Vagina (tissue), 2 donors: ENCODE measurements around the gene NLGN1. TPM values are rescaled to one million over a fixed set of nuclear protein-coding genes. Genes with fewer than 3 reads are reported as not detected.

ENCODE experiments used
- DNase-seq, 2 donors: peaks; one replicate each; pipeline ENCODE4 v3.0.0-alpha.2; 2017; ENCODE audit errors: extremely low spot score in 2 of 2
- H3K27ac ChIP-seq: fragments of 200-600 bp; sonication (generic); one replicate; pipeline ENCODE4 v1.5.1; 2019
- H3K27me3 ChIP-seq: fragments of 200-600 bp; sonication (generic); one replicate; pipeline ENCODE4 v1.5.1; 2019
- H3K36me3 ChIP-seq, 2 donors: fragments of 200-600 bp; sonication (generic); one replicate each; pipeline ENCODE4 v1.5.1; 2017 to 2019
- H3K4me1 ChIP-seq: fragments of 200-600 bp; sonication (generic); one replicate; pipeline ENCODE4 v1.5.1; 2019
- H3K4me3 ChIP-seq, 2 donors: fragments of 200-600 bp; sonication (generic); 1 replicate in 1 of 2; 2 replicates in 1 of 2; pipeline ENCODE4 v1.5.1; 2016 to 2019
- H3K9me3 ChIP-seq: fragments of 200-600 bp; sonication (generic); one replicate; pipeline ENCODE4 v1.5.1; 2019
- POLR2A ChIP-seq, 2 donors: fragments of 450-650 bp; IDR thresholded peaks; one replicate each; pipeline ENCODE4 v1.6.1; 2017; ENCODE audit warnings: antibody characterized with exemption in 2 of 2, mild to moderate bottlenecking in 2 of 2, moderate library complexity in 2 of 2
- POLR2AphosphoS5 ChIP-seq, 2 donors: sonication (generic); formaldehyde crosslinking; IDR thresholded peaks; one replicate each; pipeline ENCODE4 v1.9.0; 2017; ENCODE audit warnings: antibody characterized with exemption in 2 of 2, mild to moderate bottlenecking in 2 of 2, low read depth in 1 of 2; ENCODE audit not compliant: insufficient read depth in 1 of 2
- intact Hi-C: fragments of 100-400 bp; cut with DNase I; formaldehyde crosslinking; loops from one replicate; pipeline ENCODE4 v1.15.1; 2023
- total RNA-seq: library from RNA; depleted of rRNA; stranded (reverse); fragments of >200 nt; gene quantifications from one replicate; pipeline ENCODE4 v1.2.3, GENCODE V29; 2016
- TF ChIP-seq, protein P1 (sequence below), 3 experiments: fragments of 450-650 bp in 2 of 3; fragments of 200-600 bp in 1 of 3; sonication (generic) in 1 of 3; IDR thresholded peaks; one replicate each; pipeline ENCODE4 v1.5.1; 2017 to 2019; ENCODE audit warnings: antibody characterized with exemption in 3 of 3, mild to moderate bottlenecking in 2 of 3, moderate library complexity in 2 of 3

Gene NLGN1
- total RNA-seq, 1 donor from 2014 or later: 4.7 TPM

DNA sequence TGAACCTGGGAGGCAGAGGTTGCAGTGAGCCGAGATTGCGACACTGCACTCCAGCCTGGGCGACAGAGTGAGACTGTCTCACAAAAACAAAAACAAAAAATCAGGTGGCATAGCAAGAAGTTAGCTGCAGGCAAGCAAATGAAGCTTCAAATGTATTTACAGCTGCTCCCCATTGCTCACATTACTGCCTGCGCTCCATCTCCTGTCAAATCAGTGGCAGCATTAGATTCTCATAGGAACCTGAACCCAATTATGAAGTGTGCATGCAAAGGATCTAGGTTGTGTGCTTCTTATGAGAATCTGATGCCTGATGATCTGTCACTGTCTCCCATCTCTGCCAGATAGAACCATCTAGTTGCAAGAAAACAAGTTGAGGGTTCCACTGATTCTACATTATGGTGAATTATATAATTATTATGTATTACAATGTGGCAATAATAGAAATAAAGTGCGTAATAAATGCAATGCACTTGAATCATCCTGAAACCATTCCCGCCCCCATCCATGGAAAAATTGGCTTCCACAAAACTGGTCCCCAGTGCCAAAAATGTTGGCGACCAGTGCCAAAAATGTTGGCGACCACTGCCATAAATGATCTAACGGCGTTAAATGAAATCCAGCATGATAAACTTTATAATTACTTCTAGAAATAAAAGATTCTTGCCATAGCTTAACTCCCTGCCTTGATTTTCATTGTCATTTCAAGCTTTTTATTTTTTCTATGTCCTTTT is 844.9 kb downstream of the NLGN1 start:
- no peak overlapping the region for H3K4me3 ChIP-seq
- no peak for TF ChIP-seq POLR2AphosphoS5 (IDR thresholded peaks at IDR 0.05; ENCODE audit: insufficient read depth in 1 of 2, low read depth in 1 of 2)
- TF ChIP-seq POLR2A (IDR thresholded peaks at IDR 0.05): no peak
- TF ChIP-seq, protein P1, sequence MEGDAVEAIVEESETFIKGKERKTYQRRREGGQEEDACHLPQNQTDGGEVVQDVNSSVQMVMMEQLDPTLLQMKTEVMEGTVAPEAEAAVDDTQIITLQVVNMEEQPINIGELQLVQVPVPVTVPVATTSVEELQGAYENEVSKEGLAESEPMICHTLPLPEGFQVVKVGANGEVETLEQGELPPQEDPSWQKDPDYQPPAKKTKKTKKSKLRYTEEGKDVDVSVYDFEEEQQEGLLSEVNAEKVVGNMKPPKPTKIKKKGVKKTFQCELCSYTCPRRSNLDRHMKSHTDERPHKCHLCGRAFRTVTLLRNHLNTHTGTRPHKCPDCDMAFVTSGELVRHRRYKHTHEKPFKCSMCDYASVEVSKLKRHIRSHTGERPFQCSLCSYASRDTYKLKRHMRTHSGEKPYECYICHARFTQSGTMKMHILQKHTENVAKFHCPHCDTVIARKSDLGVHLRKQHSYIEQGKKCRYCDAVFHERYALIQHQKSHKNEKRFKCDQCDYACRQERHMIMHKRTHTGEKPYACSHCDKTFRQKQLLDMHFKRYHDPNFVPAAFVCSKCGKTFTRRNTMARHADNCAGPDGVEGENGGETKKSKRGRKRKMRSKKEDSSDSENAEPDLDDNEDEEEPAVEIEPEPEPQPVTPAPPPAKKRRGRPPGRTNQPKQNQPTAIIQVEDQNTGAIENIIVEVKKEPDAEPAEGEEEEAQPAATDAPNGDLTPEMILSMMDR (IDR thresholded peaks at IDR 0.05): no peak
- H3K36me3 ChIP-seq: no peaks in the 10 kb centered on the region
- H3K27ac ChIP-seq: no peak overlapping the region
- H3K4me1 ChIP-seq: no peaks in the 10 kb centered on the region
- H3K27me3 ChIP-seq: no peaks in the 10 kb centered on the region
- H3K9me3 ChIP-seq: no peaks in the 10 kb centered on the region
- no peak for DNase-seq
- intact Hi-C loops: no loop called here

DNA sequence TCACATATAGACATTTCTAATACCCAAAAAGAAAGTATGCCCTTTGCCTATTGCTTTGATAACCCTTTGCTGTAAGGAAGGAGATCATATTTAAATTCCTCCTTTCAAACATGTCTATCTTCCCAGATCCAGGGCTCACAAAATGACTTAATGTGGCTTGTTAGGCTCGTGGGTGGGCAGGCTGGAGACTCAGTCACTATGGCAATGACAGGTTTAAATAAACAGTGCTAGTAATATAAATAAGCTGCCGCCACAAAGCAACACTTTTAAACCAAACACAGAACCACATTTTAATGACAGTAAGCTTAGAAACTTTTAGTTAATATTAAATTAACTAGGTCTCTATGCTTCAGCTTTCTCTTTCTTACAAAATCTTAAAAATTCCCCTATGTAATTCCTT is 845.6 kb downstream of the NLGN1 start:
- no peaks in the 10 kb centered on the region for H3K36me3 ChIP-seq
- TF ChIP-seq POLR2A (IDR thresholded peaks at IDR 0.05) (no peak), POLR2AphosphoS5 (IDR thresholded peaks at IDR 0.05; ENCODE audit: insufficient read depth in 1 of 2, low read depth in 1 of 2) (no peak)
- TF ChIP-seq, protein P1 (IDR thresholded peaks at IDR 0.05): no peak
- no peaks in the 10 kb centered on the region for H3K9me3 ChIP-seq
- intact Hi-C loops: no loop called here
- no peaks in the 10 kb centered on the region for H3K27me3 ChIP-seq
- H3K4me3 ChIP-seq: no peak overlapping the region
- DNase-seq: no peak
- no peaks in the 10 kb centered on the region for H3K4me1 ChIP-seq
- no peak overlapping the region for H3K27ac ChIP-seq

GRCh38 chr3:174247687-174248152 is 850.2 kb downstream of the NLGN1 start:
- no peak for DNase-seq
- no peaks in the 10 kb centered on the region for H3K27me3 ChIP-seq
- no peak overlapping the region for H3K27ac ChIP-seq
- H3K9me3 ChIP-seq: no peaks in the 10 kb centered on the region
- intact Hi-C loops: no loop called here
- no peaks in the 10 kb centered on the region for H3K36me3 ChIP-seq
- TF ChIP-seq POLR2AphosphoS5 (IDR thresholded peaks at IDR 0.05; ENCODE audit: insufficient read depth in 1 of 2, low read depth in 1 of 2) (no peak), POLR2A (IDR thresholded peaks at IDR 0.05) (no peak)
- TF ChIP-seq, protein P1 (IDR thresholded peaks at IDR 0.05): no peak
- H3K4me3 ChIP-seq: no peak overlapping the region
- H3K4me1 ChIP-seq: no peaks in the 10 kb centered on the region

GRCh38 chr3:174251681-174252080 is 854.1 kb downstream of the NLGN1 start:
- DNase-seq: no peak
- no peaks in the 10 kb centered on the region for H3K27me3 ChIP-seq
- no peak overlapping the region for H3K27ac ChIP-seq
- no peaks in the 10 kb centered on the region for H3K4me1 ChIP-seq
- TF ChIP-seq POLR2AphosphoS5 (IDR thresholded peaks at IDR 0.05; ENCODE audit: insufficient read depth in 1 of 2, low read depth in 1 of 2) (no peak), POLR2A (IDR thresholded peaks at IDR 0.05) (no peak)
- TF ChIP-seq, protein P1 (IDR thresholded peaks at IDR 0.05): no peak
- intact Hi-C loops: no loop called here
- no peak overlapping the region for H3K4me3 ChIP-seq
- no peaks in the 10 kb centered on the region for H3K36me3 ChIP-seq
- no peaks in the 10 kb centered on the region for H3K9me3 ChIP-seq

GRCh38 chr3:174253196-174253823 is 855.8 kb downstream of the NLGN1 start:
- TF ChIP-seq POLR2A (IDR thresholded peaks at IDR 0.05): no peak
- TF ChIP-seq, protein P1 (IDR thresholded peaks at IDR 0.05): no peak
- no peak for TF ChIP-seq POLR2AphosphoS5 (IDR thresholded peaks at IDR 0.05; ENCODE audit: insufficient read depth in 1 of 2, low read depth in 1 of 2)
- Histone ChIP-seq H3K4me3 (no peak overlapping the region), H3K36me3 (no peaks in the 10 kb centered on the region), H3K27ac (no peak overlapping the region), H3K27me3 (no peaks in the 10 kb centered on the region), H3K9me3 (no peaks in the 10 kb centered on the region), H3K4me1 (no peaks in the 10 kb centered on the region)
- intact Hi-C loops: no loop called here
- DNase-seq: no peak
